Umbilical cord (tissue), 2 donors: ENCODE measurements around the gene ZNFX1. TPM values are rescaled to one million over a fixed set of nuclear protein-coding genes. Genes with fewer than 3 reads are reported as not detected.
"Not testable (repeated sequence)": the region's sequence is repeated elsewhere in the genome, so short reads cannot be mapped to it uniquely, and the experiment has no call there.

Source experiments
- DNase-seq: peaks from one replicate; pipeline ENCODE4 v3.0.0-alpha.2; 2015; ENCODE audit warnings: low spot score
- total RNA-seq: library from RNA; depleted of rRNA; stranded (reverse); fragments of >200 nt; gene quantifications from one replicate; pipeline ENCODE4 v1.2.3, GENCODE V29; 2014; ENCODE audit warnings: low replicate concordance; ENCODE audit not compliant: insufficient read depth

Gene ZNFX1
- total RNA-seq, 1 donor from 2014 or later = 20.0 TPM

DNA sequence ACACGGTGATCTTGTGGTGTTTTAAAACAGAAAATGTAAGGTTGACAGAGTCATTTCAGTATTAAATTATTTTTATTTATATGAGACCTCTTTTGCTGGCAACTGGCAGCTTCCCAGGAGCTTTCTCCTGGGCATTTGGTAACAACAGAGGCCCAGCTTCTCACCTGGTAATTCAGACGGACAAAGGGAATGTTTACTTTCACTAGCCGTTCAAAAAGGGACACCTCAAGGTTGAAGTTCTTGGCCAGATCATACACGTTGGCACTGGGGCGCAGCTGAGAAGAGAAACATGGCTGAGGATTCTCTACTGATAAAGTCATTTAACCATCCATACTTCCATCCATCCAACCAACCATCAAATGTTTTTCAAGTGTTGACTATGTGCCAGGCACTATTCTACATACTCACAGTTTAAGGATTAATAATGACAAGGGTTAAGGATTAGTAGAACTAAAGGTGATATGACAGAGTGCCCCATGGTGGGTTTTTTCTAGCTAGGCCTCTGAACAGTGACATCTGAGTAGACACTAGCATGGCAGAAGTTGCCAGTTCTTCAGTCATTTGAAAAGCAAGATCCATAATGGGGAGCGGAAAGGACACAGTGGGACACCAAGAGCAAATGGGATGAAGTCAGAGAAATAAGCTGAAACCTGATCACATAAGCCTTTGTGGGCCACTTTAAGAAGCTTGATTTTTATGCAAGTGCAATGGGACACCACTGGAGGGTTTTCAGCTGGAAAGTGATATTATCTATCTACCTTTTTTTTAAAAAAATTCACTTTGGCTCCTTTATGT, 25.1 kb downstream of the ZNFX1 start:
- no peak for DNase-seq

DNA sequence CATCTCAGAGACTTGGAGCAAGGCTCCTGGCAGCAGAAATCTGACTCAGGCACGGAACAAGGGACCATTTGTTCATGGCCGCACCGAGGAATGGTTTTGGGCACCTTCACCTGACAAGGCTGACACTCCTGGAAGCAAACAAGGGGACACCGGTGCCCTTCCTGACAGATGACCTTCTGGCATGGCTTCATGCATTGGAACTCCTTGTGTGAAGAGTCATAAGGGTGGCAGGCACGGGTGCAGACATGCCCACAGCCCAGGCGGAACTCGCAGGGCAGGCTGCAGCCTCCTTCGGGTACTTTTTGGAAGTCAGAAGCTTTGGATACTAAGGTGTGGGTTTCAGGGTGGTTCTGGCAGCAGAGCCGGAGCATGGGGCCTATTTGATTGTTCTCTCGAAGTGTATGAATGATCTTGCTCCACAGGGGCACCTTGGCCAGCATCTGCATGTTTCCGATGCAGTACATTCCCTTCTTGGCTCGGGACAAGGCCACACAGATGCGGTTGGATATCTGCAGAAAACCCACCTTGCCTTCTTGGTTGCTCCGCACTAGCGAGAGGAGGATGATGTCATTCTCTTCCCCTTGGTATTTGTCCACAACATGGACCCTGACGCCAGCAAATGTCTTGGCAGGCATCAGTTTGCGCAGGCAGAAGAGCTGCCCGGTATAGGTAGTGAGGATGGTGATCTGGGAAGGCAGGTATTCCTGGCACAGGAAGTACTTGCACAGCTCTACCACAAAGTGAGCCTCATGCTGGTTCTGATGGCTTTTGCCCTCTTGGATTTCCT, 28.8 kb downstream of the ZNFX1 start:
- no peak for DNase-seq

DNA sequence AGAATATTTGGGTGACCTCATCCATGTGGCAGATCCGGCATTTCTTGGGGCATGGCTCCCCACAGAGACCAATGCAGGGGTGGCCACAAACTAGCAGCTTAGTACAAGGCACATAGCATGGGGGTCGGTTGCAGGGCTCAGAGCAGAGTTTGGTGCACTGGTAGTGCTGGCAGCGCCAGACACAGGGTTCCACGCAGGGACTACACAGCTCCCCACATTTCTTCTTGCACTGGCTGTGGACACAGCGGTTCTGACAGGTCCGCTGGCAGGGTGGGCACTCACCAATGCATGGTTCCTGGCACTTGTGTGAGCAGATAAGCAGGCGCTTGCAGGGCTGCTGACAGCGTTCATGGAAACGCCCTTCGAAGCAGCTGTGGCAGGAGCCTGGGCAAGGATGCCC, 29.6 kb downstream of the ZNFX1 start:
- no peak for DNase-seq

GRCh38 chr20:49247792-49248191, 30.1 kb downstream of the ZNFX1 start:
- DNase-seq = no peak

GRCh38 chr20:49247169-49247723, 30.6 kb downstream of the ZNFX1 start:
- DNase-seq = no peak

- peak; percentile 45 for DNase-seq
Measured at GRCh38 chr20:49245921-49246740, 31.7 kb downstream of the ZNFX1 start.

GRCh38 chr20:49237531-49237930, 40.3 kb downstream of the ZNFX1 start:
- no peak for DNase-seq

DNA sequence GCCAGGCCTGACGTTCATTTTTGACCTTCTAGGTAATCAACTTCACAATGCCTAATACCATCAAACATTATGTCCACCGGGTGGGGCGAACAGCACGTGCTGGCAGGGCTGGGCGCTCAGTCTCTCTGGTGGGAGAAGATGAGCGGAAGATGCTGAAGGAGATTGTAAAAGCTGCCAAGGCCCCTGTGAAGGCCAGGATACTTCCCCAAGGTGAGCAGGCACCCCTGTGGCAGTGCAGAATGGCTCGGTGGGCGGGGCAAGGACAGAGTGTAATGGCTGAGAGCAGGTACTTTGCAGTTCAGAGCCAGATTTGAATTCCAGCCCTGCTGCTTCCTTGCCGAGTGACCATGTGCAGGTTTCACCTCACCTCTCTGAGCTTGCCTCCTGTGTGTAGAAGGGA, 41.6 kb downstream of the ZNFX1 start:
- DNase-seq = no peak

GRCh38 chr20:49234831-49235230, 43.0 kb downstream of the ZNFX1 start:
- no peak for DNase-seq

GRCh38 chr20:49233226-49233625, 44.6 kb downstream of the ZNFX1 start:
- DNase-seq = no peak

DNA sequence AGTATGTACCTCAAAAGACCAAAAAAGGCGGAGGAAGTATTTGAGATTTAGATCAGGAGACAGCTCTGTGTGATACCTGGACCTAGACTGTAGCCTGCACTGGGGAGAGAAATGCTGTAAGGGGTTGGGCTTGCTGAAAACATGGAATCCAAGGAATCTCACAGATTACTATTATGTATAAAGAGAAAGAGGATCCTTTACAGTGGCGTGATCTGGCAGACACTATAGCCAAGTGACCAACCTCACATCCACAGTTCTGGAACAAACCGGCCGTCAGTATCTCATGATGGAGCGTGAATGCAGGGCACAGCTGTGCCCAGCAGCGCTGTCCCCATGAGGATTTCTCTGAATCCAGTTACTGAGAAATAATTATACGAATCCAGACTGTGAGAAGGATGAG, 46.4 kb downstream of the ZNFX1 start:
- DNase-seq = no peak

- DNase-seq = peak; percentile 11
Measured at GRCh38 chr20:49230561-49231133, 47.2 kb downstream of the ZNFX1 start.

GRCh38 chr20:49230021-49230420, 47.8 kb downstream of the ZNFX1 start:
- DNase-seq = no peak

DNA sequence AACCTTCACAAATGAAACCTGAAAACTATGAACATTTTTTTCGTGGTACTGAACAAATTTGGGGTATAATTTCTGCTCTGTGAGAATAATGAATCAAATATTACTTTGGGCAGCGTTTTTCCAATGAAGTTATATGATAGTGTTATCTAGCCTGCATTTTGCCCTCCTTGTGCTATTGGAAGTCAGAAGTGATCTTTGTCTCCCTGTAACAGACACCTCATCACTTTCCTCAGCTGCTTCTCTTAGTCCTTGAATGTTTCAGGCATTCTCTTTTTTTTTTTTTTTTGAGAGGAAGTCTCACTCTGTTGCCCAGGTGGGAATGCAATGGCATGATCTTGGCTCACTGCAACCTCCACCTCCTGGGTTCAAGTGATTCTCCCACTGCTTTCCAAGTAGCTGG, 48.5 kb downstream of the ZNFX1 start:
- no peak for DNase-seq

DNA sequence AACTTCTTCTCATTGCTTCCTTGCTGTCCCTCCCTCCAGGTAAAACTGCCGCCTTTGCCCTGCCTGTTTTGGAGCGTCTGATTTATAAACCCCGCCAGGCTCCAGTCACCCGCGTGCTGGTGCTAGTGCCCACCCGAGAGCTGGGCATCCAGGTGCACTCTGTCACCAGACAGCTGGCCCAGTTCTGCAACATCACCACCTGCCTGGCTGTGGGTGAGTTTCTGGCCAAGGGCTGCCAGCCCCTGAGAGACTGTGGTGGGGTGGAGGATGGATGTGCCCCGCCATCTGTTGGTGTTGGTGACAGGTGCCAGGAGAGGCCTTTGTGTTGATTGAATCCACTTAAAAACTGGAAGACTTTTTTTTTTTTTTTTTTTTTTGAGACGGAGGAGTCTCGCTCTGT, 49.2 kb downstream of the ZNFX1 start:
- DNase-seq = no peak

- DNase-seq = no peak
Measured at GRCh38 chr20:49225896-49226295, 52.0 kb downstream of the ZNFX1 start.

GRCh38 chr20:49219924-49220831, 57.7 kb downstream of the ZNFX1 start:
- DNase-seq = no peak

DNA sequence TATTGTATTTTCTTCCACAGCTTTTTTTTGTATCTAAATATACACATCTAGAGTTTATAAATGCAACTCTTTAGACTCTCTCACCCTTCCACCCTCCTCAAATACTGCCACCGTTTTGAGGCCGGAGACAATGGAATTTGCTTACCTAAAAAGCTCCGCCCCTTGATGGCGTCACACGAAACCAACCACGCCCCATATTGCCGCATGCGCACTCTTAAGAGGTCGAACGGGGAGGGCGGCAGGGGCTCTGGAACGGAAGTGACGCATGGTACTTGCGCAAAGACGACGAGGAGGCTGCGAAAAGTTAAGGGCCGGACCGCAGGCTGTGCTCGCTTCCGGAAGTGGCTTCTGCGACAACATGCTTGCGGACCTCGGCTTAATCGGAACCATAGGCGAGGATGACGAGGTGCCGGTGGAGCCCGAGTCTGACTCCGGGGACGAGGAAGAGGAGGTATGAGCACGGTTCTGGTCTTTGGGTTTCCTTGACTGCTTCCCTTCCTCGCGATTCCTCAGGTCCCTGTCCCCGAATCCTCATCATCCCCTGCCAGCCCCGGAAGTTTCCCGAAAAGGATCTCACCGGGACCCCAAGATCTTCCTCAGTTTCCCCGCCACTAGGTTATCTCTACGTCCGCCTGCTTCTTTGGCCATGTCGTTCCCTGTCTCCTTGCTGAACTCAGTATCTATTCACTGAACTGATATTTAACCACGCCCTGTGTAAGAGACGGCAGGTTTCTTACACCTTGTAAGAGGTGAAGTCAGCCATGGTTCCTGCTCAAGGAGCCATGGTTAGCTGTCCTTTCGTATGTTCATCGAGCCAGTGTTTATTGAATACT, 58.5 kb downstream of the ZNFX1 start, which contains the start of gene DDX27:
Gene DDX27 (plus strand): TSS at position 326 of the 833 bp plus-strand sequence. CDS start 33 bp downstream, at position 359.
- DNase-seq = peak; percentile 99

DNA sequence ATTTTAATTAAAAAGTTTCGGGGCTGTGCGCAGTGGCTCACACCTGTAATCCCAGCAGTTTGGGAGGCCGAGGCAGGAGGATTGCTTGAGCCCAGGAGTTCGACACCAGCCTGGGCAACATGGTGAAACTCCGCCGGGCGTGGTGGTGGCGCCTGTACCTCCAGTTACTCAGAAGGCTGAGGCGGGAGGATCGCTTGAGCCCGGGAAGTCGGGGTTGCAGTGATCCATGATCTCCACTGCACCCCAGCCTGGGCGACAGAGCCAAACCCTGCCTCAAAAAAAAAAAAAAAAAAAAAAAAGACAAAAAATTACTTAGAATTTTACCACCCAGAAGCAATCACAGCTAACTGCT, 59.1 kb downstream of the ZNFX1 start:
- not testable (repeated sequence) for DNase-seq
